Astrocyte of the cerebellum (primary cell): ENCODE measurements around the gene ZNF236.
"Not testable (repeated sequence)": the region's sequence is repeated elsewhere in the genome, so short reads cannot be mapped to it uniquely, and the experiment has no call there.

Source experiments
- DNase-seq: peaks from one replicate; pipeline ENCODE4 v3.0.0-alpha.2; 2011; ENCODE audit warnings: low read depth
- H3K4me3 ChIP-seq: 2 replicates; pipeline ENCODE4 v1.5.1; 2011; ENCODE audit warnings: mild to moderate bottlenecking, low read depth, low read length, moderate library complexity
- in situ Hi-C: cut with HindIII; loops from 2 replicates; pipeline ENCODE4 v1.10.0; 2017; ENCODE audit warnings: low sequenced_read_pairs
- TF ChIP-seq, protein P1 (sequence below): IDR thresholded peaks from 2 replicates; pipeline ENCODE4 v1.5.1; 2012; ENCODE audit warnings: low read length, low read depth, moderate library complexity, mild to moderate bottlenecking; ENCODE audit errors: missing control alignments

ZNF236 gene

DNA sequence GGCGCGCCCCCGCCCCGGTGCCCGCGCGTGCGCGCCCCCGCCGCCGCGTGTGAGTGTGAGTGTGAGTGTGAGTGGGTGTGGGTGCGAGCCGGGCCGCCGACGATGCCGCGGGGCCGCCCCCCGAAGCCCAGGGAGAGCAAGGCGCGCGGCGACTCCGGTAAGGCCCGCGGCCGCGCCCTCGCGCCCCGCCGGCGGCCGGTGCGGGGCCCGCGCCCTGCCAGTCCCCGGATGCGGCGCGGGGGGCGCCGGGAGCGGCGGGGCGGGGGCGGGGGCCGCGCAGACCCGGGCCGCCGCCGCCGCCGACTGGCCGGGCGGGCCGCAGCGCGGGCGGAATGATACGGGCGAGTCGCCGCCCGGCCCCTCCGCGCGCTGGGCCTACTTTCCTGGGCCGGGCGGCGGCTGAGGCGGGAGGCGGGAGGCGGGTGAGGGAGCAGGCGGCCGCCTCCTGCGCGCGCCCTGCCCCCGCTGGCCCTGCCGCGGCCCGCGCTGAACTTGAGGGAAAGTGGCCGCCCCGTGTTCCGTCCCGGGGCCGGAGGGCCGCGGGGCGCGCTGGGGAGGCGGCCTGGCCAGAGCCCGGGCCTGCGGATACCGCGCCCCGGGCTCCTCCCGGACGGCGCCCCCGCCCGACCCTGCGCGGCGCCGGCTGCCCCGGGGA is at the start of gene ZNF236:
Gene ZNF236, plus strand, starts transcription at position 52 of the 655 bp plus-strand sequence. Its CDS starts 51 bp downstream, at position 103.
- in situ Hi-C loops = no loop called here
- no peak for DNase-seq
- H3K4me3 ChIP-seq = peak within 1 kb of the TSS; percentile 89
- TF ChIP-seq, protein P1, sequence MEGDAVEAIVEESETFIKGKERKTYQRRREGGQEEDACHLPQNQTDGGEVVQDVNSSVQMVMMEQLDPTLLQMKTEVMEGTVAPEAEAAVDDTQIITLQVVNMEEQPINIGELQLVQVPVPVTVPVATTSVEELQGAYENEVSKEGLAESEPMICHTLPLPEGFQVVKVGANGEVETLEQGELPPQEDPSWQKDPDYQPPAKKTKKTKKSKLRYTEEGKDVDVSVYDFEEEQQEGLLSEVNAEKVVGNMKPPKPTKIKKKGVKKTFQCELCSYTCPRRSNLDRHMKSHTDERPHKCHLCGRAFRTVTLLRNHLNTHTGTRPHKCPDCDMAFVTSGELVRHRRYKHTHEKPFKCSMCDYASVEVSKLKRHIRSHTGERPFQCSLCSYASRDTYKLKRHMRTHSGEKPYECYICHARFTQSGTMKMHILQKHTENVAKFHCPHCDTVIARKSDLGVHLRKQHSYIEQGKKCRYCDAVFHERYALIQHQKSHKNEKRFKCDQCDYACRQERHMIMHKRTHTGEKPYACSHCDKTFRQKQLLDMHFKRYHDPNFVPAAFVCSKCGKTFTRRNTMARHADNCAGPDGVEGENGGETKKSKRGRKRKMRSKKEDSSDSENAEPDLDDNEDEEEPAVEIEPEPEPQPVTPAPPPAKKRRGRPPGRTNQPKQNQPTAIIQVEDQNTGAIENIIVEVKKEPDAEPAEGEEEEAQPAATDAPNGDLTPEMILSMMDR = no peak

DNA sequence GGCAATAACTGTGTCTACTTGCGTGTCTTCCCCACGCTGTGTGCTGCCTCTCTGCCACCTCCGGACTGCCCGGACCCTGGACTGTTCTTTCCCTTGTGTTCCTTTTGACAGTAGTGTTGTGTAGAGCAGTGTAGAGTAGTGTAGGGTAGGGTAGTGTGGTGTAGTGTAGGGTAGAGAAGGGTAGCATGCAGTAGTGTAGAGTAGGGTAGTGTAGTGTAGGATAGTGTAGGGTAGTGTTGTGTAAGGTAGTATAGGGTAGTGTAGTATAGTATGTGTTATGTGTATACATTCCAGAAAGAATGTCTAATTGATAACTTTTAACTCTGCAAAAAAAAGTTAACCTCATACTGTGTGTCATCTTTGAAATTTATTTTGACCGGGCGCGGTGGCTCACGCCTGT is 49.7 kb upstream of the ZNF236 start:
- TF ChIP-seq, protein P1 = no peak
- in situ Hi-C loops = no loop called here
- no peak overlapping the region for H3K4me3 ChIP-seq
- no peak for DNase-seq

DNA sequence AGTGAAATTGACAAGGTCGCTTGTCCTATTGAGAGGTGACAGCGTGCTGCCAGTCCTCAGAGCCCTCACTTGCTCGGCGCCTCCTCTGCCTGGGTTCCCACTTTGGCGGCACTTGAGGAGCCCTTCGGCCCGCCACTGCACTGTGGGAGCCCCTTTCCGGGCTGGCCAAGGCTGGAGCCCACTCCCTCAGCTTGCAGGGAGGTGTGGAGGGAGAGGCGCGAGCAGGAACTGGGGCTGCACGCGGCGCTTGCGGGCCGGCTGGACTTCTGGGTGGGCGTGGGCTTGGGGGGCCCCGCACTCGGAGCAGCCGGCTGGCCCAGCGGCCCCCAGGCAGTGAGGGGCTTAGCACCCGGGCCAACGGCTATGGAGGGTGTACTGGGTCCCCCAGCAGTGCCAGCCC is 45.3 kb upstream of the ZNF236 start:
- DNase-seq, in situ Hi-C loops, H3K4me3 ChIP-seq: not testable (repeated sequence)

DNA sequence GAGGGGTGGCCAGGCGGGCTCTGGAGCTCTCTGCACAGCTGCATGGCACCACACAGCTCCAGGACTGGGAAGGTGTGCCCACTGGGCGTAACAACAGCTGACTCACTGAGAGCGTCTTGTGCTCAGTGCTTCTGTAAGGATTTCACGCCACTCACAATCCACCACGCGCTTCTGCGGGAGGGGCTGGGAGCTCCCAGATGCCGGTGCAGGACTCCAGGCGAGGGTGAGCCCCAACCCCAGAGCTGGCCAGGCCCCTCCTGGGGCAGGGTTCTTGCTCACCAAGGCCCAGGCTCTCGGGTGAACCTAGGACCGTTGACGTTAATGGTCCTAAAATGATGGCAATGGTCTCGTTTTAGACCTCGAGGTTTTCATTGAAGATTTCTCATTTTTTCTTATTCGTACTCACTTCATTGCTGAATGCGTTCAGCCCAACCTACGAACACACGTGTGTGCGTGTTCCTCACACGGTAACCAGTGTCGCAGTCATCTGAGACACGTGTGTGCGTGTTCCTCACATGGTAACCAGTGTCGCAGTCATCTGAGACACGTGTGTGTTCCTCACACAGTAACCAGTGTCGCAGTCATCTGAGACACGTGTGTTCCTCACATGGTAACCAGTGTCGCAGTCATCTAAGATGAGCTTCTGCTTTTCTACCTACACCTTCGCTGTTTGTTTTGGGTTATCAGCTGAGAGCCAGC is 38.4 kb upstream of the ZNF236 start:
- TF ChIP-seq, protein P1 = no peak
- no peak for DNase-seq
- no peak overlapping the region for H3K4me3 ChIP-seq
- in situ Hi-C loops = no loop called here

DNA sequence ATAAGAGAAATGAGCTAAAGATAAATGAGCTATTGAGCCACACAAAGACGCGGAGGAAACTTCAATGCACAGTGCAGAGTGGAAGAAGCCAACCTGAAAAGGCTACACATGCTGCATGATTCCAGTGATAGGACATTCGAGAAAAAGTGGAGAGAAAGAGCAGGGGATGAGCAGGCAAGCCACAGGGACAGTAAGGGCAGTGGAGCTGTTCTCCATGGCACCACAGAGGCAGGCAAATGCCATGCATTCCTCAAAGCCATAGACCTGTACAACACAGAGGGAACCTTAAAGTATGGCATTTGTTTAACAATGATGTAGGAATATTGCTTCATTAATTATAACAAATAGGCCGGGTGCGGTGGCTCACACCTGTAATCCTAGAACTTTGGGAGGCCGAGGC is 36.5 kb upstream of the ZNF236 start:
- DNase-seq = no peak
- TF ChIP-seq, protein P1 = no peak
- in situ Hi-C loops = no loop called here
- no peak overlapping the region for H3K4me3 ChIP-seq

DNA sequence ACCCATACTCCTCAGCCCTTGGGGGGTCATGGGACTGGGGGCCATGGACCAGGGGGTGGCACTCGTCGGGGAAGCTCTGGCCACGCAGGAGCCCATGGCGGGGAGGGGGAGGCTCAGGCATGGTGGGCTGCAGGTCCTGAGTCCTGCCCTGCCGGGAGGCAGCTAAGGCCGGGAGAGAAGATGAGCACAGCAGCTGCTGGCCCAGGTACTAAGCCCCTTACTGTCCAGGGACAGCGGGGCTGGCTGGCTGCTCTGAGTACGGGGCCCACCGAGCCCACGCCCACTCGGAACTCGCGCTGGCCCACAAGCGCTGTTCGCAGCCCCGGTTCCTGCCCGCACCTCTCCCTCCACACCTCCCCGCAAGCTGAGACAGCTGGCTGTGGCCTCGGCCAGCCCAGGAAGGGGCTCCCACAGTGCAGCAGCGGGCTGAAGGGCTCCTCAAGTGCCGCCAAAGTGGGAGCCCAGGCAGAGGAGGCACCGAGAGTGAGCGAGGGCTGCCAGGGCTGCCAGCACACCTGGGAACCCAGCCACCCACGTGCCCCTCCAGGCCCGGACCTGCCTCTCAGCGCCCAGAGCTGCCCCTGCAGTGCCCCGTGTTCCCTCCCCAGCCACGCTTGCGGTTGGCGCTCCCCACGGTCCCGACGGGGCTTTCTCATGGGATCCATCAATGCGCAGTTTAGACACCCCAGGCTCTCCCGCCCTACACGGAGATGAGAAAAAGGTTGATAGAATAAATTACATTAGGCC is 33.6 kb upstream of the ZNF236 start:
- no peak overlapping the region for H3K4me3 ChIP-seq
- TF ChIP-seq, protein P1 = no peak
- in situ Hi-C loops = no loop called here
- no peak for DNase-seq
